ENCODE results near the gene SFXN3.
"Not testable (repeated sequence)": the region's sequence is repeated elsewhere in the genome, so short reads cannot be mapped to it uniquely, and the experiment has no call there.

SFXN3 gene

DNA sequence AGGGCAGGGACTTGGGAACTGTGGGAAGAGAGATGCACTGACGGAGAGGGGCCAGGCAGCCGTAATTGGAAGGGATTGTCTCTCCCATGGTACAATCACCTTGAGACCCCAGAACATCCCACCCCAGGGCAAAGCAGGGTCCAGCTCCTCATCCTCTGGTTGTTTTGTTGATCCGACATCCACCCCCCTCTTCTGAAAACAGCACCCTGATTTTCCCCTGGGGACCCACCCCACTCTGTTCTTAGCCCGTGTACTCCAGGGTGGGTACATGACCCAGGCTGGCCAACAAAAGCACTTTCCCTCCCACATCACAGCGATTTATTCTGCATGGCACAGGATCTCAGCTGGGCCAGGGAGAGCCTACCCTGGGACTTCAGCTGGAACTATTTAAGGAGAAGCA is 14.2 kb upstream of the SFXN3 start:
- no peak for DNase-seq

GRCh38 chr10:101018118-101018599 is 12.9 kb upstream of the SFXN3 start:
- DNase-seq = no peak

DNA sequence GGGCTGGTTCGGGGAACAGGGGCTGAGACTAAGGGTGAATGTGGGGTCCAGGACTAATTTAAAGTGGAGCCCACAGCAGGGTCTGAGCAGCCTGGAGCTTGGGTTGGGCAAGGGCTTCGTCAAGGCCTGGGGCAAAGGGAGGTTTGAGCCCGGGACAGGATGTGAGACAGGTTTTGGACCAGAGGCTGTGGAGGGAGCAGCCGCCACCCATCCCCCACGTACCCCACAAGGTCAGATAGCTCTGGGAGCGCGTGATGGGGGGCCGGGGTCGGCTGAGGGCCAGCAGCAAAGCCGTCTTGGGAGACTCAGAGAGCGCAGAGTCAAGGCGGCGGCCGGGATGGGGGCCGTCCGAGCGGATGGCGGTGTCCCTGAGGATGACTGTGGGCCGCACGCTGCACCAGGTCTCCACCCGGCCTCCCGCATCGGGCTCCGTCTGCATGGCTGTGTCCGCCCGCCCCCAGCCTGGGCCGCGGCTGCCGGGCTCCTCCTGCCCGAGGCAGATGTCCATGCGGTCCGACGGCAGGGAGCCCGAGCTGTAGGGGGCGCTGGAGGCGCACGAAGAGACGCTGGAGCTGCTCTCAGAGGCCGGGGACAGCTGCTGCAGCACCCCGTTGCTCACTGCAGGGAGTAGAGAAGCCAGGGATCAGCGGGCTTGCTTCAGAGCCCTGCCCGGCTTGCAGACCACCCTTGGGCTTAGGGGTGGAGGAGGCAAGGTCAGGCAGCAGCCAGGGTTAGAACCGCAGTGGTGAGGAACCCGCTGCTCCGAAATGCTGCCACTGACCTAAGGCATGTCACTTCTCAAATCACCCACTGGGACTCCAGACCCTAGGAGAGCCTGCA is 12.2 kb upstream of the SFXN3 start:
- DNase-seq = peak; percentile 79

GRCh38 chr10:101019440-101019703 is 11.7 kb upstream of the SFXN3 start:
- DNase-seq = no peak

- DNase-seq = no peak
Observed at GRCh38 chr10:101020427-101021075, 10.5 kb upstream of the SFXN3 start.

GRCh38 chr10:101021239-101021638 is 9.8 kb upstream of the SFXN3 start:
- DNase-seq = no peak

DNA sequence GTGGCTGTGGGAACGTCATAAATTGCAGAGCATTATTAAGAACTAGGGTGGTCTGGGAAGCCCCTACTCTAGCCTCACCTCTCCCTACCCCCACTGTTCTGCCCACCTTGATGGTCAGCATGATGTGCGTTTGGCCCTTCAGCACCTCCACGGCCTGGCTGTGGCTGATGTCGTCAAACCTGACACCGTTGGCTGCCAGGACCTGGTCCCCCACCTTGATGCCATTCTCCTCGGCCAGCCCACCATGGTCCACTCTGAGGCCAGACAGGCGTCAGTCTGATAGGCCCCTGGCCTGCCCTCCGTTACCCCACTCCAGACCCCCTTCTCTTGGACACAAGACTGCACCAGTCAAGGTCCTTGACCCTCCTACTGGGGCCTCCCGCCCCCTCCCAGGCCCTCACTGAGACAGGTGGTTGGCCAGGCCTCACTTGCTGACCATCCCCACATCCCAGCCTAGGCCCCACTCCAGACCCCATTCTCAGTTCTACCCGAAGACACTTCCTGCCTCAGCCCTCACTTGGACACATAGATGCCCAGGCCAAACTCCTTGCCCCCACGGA is 9.3 kb upstream of the SFXN3 start:
- no peak for DNase-seq

DNA sequence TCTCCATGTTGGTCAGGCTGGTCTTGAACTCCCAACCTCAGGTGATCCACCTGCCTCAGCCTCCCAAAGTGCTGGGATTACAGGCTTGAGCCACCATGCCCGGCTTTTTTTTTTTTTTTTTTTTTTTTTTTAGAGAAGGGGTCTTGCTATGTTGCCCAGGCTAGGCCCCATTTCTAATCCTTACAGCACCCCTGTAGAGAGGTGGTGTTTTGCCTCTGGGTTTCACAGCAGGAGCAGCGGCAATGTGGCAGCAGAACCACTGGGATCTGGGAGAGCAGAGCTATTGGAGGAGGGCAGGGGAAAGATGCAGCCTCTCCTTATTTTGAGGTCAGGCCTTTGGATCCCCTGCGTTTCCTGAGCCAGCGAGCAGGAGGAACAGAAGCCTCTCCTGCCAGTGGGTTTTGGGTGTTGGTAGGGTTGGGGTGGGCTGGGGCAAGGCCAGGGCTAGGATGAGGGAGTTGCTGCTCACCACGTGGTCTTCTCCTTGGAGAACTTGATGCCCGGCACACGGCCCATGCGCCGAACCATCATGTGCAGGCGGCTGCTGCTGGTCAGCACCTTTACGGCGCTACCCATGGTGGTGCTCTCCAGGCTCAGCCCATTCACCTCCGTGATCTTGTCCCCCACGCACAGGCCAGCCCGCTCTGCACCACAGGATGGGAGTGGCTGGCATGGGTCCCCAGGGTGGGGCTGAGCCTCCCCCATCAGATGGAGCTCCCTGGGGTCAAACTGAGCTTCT is 7.9 kb upstream of the SFXN3 start:
- DNase-seq = no peak

GRCh38 chr10:101027106-101027720 is 3.8 kb upstream of the SFXN3 start:
- DNase-seq = peak; percentile 33

DNA sequence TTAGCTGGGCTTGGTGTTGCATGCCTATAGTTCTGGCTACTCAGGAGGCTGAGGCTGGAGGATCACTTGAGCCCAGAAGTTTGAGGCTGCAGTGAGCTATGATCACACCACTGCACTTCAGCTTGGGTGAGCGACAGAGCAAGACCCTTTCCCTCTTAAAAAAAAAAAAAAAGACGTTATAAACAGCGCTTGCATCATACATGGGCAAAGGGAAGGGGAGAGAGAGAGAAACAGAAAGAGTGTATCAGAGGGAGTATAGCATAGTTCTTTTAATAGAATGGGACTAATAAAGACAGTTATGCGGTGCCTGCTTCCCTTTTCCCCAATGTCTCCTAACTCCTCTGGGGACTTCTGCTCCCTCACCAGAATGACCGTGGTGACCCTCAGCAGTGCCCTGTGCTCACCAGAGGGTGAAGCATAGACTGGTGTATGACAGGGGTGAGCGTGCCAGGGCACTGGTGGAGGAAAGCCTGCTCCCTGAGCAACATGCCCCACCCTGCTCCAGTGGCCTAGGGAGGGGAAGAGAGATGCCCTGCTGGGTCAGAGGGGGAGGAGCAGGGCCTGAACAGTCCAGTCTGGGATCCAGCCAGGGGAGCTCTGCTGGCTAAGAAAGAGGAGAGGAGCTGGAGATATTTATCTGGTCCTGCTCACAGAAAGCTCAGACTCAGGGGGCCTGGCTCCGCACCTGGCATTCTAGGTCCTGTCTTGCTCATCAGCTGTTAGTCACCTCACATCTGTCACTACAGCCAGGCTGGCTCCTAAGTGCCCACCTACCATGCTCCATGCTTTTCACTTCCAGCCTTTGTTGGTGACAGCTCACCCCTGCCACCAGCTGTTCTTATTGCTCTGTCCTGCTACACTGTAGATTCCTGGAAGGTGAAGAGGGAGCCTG is 2.3 kb upstream of the SFXN3 start:
- no peak for DNase-seq

- no peak for DNase-seq
Observed at GRCh38 chr10:101029520-101030295, 1.3 kb upstream of the SFXN3 start.

- DNase-seq = no peak
Observed at GRCh38 chr10:101030496-101031127, 422 bp upstream of the SFXN3 start.

GRCh38 chr10:101031796-101032636 is 982 bp downstream of the SFXN3 start:
- peak; percentile 67 for DNase-seq

DNA sequence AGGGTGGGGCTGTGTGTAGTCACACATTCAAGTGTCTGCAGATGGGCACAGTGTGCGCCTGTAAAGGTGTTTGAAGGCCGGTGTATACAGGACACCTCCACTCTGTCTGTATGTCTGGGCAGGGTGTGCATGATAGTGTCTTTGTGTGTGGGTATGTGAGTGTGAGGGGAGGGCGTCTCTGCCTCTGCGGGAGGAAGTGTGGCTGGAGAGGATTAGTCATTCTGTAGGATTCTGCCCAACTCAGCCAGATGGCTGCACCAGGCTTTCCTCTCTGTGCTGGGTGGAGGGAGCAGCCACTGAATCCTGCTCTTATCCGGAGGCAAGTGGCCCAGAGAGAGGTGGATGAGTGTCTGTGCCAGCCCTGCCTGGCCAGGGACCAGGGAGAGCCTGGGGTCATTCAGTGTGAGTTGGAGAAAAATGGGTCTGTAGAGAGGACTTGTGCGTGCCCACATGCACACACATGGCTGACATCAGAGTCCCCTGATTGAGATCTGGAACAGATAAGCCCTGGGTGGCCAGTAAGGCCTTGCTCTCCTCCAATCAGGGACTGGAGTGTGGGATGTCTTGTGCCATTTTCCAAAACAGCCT is 1.7 kb downstream of the SFXN3 start:
- DNase-seq = peak; percentile 90

GRCh38 chr10:101033276-101033675 is 2.2 kb downstream of the SFXN3 start:
- no peak for DNase-seq

GRCh38 chr10:101034404-101034803 is 3.4 kb downstream of the SFXN3 start:
- DNase-seq = not testable (repeated sequence)

DNA sequence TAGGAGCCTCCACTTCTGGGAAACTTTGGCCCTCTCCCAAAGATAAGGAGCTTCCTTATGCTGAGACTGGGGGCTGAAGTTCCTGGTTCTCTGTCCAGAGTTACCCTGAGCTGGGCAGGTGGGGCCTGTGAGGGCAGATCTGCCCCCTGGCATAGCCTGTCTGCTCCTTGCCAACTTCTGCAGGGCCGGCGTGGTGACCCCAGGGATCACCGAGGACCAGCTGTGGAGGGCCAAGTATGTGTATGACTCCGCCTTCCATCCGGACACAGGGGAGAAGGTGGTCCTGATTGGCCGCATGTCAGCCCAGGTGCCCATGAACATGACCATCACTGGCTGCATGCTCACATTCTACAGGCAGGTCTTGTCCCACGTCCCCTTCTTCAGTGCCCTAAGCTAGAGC is 4.3 kb downstream of the SFXN3 start:
- no peak for DNase-seq

DNA sequence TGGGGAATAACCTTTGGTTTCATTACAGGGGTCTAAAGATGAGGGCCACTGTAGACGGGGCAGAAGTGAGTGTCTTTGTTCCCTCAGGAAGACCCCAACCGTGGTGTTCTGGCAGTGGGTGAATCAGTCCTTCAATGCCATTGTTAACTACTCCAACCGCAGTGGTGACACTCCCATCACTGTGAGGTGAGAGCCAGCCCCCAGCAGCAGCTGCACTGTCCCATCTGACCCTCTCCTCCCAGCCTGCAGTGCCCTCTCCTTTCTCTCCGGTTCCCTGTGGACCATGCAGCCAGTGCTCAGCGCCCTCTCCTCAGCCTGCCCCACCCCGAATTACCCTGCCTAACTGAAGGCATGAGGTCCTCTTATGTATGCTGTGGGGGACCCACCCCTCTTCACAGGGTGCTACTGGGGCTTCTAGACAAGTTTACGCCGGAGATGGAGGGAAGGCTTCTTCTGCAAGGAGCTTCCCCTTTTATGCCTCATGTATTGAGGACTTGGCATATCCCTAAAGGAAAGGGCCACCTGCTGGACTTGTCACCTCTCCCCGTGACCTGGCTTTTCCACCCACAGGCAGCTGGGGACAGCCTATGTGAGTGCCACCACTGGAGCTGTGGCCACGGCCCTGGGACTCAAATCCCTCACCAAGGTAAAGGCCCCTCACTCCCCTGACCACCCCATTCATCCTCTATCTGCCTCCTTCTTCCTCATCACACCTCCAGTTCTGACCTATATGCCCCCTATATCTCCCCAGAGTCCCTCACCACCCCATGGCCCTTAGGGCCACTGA is 5.1 kb downstream of the SFXN3 start:
- no peak for DNase-seq

All from fibroblast of upper back skin (primary cell).